HEK293 (cell line): ENCODE measurements around the gene PHKB.

ENCODE experiments used
- YY1 ChIP-seq: fragments of 450-650 bp; formaldehyde crosslinking; IDR thresholded peaks from 2 replicates; pipeline ENCODE4 v1.5.1; 2018; ENCODE audit warnings: missing biosample characterization, missing genetic modification characterization
- ZFP3 ChIP-seq: fragments of 450-650 bp; formaldehyde crosslinking; IDR thresholded peaks from 2 replicates; pipeline ENCODE4 v1.5.1; 2016; ENCODE audit warnings: low read depth, missing biosample characterization, missing genetic modification characterization
- ZNF121 ChIP-seq: fragments of 450-650 bp; formaldehyde crosslinking; IDR thresholded peaks from 2 replicates; pipeline ENCODE4 v1.5.1; 2016; ENCODE audit warnings: missing biosample characterization, missing genetic modification characterization
- ZNF23 ChIP-seq: fragments of 450-650 bp; formaldehyde crosslinking; IDR thresholded peaks from 2 replicates; pipeline ENCODE4 v1.5.1; 2016; ENCODE audit warnings: missing biosample characterization, missing genetic modification characterization, borderline replicate concordance
- ZNF274 ChIP-seq, 2 experiments: fragments of 200-500 bp in 1 of 2; fragments of 450-650 bp in 1 of 2; sonication (Bioruptor generic) in 1 of 2; formaldehyde crosslinking in 1 of 2; IDR thresholded peaks; 2 replicates each; pipeline versions ENCODE4 v1.5.1 to v1.6.1; 2014 to 2016; ENCODE audit warnings: borderline replicate concordance in 1 of 2, inconsistent platforms in 1 of 2, low read length in 1 of 2, missing biosample characterization in 1 of 2, missing genetic modification characterization in 1 of 2
- ZNF548 ChIP-seq: fragments of 450-650 bp; formaldehyde crosslinking; IDR thresholded peaks from 2 replicates; pipeline ENCODE4 v1.5.1; 2016; ENCODE audit warnings: missing biosample characterization, missing genetic modification characterization
- ZSCAN5A ChIP-seq: fragments of 450-650 bp; formaldehyde crosslinking; IDR thresholded peaks from 2 replicates; pipeline ENCODE4 v1.5.1; 2016; ENCODE audit warnings: missing biosample characterization, missing genetic modification characterization
- TF ChIP-seq, protein P1 (sequence below): fragments of 450-650 bp; formaldehyde crosslinking; IDR thresholded peaks from 2 replicates; pipeline ENCODE4 v1.5.1; 2016; ENCODE audit warnings: missing biosample characterization, missing genetic modification characterization

DNA sequence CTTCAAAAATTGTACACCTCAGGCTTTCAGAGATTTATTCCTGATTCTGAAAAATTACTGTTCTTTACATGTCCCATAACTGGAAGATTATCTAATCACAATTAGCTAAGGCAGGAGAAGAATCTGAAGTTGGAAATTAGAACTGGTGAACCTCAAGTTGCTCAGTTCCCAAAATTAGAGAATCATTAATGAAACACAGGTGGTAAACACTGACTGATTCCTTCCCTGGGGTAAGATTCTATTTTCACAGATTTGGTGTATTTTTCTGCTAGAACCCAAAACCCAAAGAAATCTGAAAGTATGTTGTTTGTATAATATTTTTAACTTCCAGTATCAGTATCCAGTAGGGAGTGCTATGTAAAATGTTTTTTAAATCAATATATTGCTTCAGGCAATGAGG, 25.7 kb downstream of the PHKB start:
- no peak for TF ChIP-seq ZNF548 (tag by site-specific recombination)
- TF ChIP-seq ZNF23, result no peak
- no peak for TF ChIP-seq ZNF274 (IDR thresholded peaks at IDR 0.05; ENCODE audit: low read length)
- no peak for TF ChIP-seq ZNF274 (tag by site-specific recombination; IDR thresholded peaks at IDR 0.05; ENCODE audit: borderline replicate concordance)
- no peak for TF ChIP-seq ZNF121 (tag by site-specific recombination)
- TF ChIP-seq, protein P1, sequence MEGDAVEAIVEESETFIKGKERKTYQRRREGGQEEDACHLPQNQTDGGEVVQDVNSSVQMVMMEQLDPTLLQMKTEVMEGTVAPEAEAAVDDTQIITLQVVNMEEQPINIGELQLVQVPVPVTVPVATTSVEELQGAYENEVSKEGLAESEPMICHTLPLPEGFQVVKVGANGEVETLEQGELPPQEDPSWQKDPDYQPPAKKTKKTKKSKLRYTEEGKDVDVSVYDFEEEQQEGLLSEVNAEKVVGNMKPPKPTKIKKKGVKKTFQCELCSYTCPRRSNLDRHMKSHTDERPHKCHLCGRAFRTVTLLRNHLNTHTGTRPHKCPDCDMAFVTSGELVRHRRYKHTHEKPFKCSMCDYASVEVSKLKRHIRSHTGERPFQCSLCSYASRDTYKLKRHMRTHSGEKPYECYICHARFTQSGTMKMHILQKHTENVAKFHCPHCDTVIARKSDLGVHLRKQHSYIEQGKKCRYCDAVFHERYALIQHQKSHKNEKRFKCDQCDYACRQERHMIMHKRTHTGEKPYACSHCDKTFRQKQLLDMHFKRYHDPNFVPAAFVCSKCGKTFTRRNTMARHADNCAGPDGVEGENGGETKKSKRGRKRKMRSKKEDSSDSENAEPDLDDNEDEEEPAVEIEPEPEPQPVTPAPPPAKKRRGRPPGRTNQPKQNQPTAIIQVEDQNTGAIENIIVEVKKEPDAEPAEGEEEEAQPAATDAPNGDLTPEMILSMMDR (tag by site-specific recombination), result no peak
- TF ChIP-seq ZFP3 (tag by site-specific recombination), result no peak
- no peak for TF ChIP-seq ZSCAN5A (tag by site-specific recombination)
- no peak for TF ChIP-seq YY1 (tag by site-specific recombination)
